ENCODE measurements around the gene PTPRN2. TPM values are rescaled to one million over a fixed set of nuclear protein-coding genes. Genes with fewer than 3 reads are reported as not detected.
"Not testable (repeated sequence)": the region's sequence is repeated elsewhere in the genome, so short reads cannot be mapped to it uniquely, and the experiment has no call there.

PTPRN2 gene
- total RNA-seq, 1 donor from 2014 or later, result 15.4 TPM

DNA sequence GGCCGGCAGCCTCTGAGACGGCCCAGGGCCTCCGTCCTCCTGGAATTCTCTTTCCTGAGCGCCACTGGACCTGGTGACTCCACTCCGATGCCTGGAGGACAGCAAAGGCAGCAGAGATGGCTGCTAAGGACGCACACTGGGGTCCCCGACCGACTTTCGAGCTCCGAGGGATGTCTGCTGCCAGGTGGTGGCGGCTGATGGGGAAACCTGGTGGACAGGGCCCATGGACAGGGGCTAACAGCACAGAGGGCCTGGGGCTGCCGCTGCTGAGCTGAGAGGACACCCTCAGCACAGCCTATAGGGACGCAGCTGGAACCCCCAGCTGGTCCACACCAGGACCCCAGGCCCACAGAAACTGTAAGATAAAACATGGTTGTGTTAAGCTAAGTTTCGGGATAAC, 884.5 kb downstream of the PTPRN2 start:
- Mint-ChIP-seq H3K4me3 (no peak overlapping the region), H3K36me3 (no peaks in the 10 kb centered on the region), H3K27ac (no peak overlapping the region), H3K4me1 (ENCODE audit: unreplicated experiment) (no peaks in the 10 kb centered on the region), H3K9me3 (no peaks in the 10 kb centered on the region), H3K27me3 (peaks cover 67% of the 10 kb centered on the region)
- peak; percentile 56 for DNase-seq (ENCODE audit: extremely low spot score, unreplicated experiment)
- TF ChIP-seq, protein P1, sequence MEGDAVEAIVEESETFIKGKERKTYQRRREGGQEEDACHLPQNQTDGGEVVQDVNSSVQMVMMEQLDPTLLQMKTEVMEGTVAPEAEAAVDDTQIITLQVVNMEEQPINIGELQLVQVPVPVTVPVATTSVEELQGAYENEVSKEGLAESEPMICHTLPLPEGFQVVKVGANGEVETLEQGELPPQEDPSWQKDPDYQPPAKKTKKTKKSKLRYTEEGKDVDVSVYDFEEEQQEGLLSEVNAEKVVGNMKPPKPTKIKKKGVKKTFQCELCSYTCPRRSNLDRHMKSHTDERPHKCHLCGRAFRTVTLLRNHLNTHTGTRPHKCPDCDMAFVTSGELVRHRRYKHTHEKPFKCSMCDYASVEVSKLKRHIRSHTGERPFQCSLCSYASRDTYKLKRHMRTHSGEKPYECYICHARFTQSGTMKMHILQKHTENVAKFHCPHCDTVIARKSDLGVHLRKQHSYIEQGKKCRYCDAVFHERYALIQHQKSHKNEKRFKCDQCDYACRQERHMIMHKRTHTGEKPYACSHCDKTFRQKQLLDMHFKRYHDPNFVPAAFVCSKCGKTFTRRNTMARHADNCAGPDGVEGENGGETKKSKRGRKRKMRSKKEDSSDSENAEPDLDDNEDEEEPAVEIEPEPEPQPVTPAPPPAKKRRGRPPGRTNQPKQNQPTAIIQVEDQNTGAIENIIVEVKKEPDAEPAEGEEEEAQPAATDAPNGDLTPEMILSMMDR (conservative IDR thresholded peaks at IDR 0.05), result no peak

DNA sequence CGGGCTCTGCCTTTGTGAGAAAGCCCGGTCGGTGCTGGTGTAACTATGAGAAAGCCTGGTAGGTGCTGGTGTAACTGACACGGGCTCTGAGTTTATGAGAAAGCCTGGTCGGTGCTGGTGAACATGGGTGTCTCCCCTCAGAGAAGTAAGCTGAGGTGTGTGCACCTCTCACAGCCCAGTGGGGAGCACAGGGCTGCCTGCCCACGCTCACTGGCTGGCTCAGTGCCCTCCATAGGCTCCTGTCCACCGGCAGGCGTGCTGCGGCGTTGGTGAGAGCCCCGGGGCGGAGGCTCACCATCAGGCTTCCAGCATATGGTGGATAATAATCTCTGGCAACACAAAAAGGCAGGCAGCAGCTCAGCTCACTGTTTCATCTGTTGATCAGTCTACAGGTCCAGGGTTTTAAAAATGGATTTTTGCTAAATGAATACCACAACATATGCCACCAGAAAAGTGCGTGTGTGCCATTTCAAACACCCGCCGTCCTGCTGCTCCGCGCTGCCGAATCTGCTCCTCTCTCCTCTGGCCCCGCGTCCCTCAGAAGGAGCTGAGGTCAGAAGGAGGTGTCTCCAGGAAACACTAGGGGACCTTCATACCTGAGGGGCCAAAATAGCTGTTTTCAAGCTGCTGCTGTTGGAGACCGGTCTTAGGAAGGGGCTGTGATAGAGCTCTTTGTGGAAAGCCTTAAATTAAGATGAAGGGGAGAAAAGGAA, 885.2 kb downstream of the PTPRN2 start:
- Mint-ChIP-seq H3K27ac (no peak overlapping the region), H3K9me3 (no peaks in the 10 kb centered on the region), H3K4me3 (no peak overlapping the region), H3K36me3 (no peaks in the 10 kb centered on the region), H3K4me1 (ENCODE audit: unreplicated experiment) (no peaks in the 10 kb centered on the region), H3K27me3 (peaks cover 64% of the 10 kb centered on the region)
- TF ChIP-seq, protein P1 (conservative IDR thresholded peaks at IDR 0.05), result no peak
- DNase-seq (ENCODE audit: extremely low spot score, unreplicated experiment), result peak; percentile 64

GRCh38 chr7:157701395-157702180, 886.0 kb downstream of the PTPRN2 start:
- not testable (repeated sequence) for H3K4me1 Mint-ChIP-seq (ENCODE audit: unreplicated experiment); H3K9me3 Mint-ChIP-seq; H3K4me3 Mint-ChIP-seq; H3K27ac Mint-ChIP-seq; H3K36me3 Mint-ChIP-seq
- DNase-seq (ENCODE audit: extremely low spot score, unreplicated experiment), result peak; percentile 32
- H3K27me3 Mint-ChIP-seq, result peaks cover 55% of the 10 kb centered on the region

GRCh38 chr7:157700231-157701005, 887.2 kb downstream of the PTPRN2 start:
- peaks cover 49% of the 10 kb centered on the region for H3K27me3 Mint-ChIP-seq
- H3K36me3 Mint-ChIP-seq, result no peaks in the 10 kb centered on the region
- H3K4me1 Mint-ChIP-seq (ENCODE audit: unreplicated experiment), result no peaks in the 10 kb centered on the region
- H3K9me3 Mint-ChIP-seq, result no peaks in the 10 kb centered on the region
- H3K4me3 Mint-ChIP-seq, result no peak overlapping the region
- DNase-seq (ENCODE audit: extremely low spot score, unreplicated experiment), result peak; percentile 42
- TF ChIP-seq, protein P1 (conservative IDR thresholded peaks at IDR 0.05), result no peak
- no peak overlapping the region for H3K27ac Mint-ChIP-seq

GRCh38 chr7:157699357-157700013, 888.1 kb downstream of the PTPRN2 start:
- peaks cover 55% of the 10 kb centered on the region for H3K27me3 Mint-ChIP-seq

DNA sequence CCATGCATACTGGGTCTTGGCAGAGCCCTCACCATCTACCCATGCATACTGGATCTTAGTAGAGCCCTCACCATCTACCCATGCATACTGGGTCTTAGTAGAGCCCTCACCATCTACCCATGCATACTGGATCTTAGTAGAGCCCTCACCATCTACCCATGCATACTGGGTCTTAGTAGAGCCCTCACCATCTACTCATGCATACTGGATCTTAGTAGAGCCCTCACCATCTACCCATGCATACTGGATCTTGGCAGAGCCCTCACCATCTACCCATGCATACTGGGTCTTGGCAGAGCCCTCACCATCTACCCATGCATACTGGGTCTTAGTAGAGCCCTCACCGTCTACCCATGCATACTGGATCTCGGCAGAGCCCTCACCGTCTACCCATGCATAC, 890.3 kb downstream of the PTPRN2 start:
- H3K4me1 Mint-ChIP-seq (ENCODE audit: unreplicated experiment); DNase-seq (ENCODE audit: extremely low spot score, unreplicated experiment); H3K27ac Mint-ChIP-seq; H3K4me3 Mint-ChIP-seq; H3K9me3 Mint-ChIP-seq; H3K36me3 Mint-ChIP-seq: not testable (repeated sequence)
- H3K27me3 Mint-ChIP-seq, result peaks cover 52% of the 10 kb centered on the region

More at GRCh38 chr7:157699357-157700013, 888.1 kb downstream of the PTPRN2 start:
- TF ChIP-seq, protein P1 (conservative IDR thresholded peaks at IDR 0.05), result no peak
- H3K4me3 Mint-ChIP-seq, result no peak overlapping the region
- no peaks in the 10 kb centered on the region for H3K36me3 Mint-ChIP-seq
- no peaks in the 10 kb centered on the region for H3K4me1 Mint-ChIP-seq (ENCODE audit: unreplicated experiment)
- H3K9me3 Mint-ChIP-seq, result no peaks in the 10 kb centered on the region
- peak; percentile 58 for DNase-seq (ENCODE audit: extremely low spot score, unreplicated experiment)
- no peak overlapping the region for H3K27ac Mint-ChIP-seq

GRCh38 chr7:157695609-157696008, 892.0 kb downstream of the PTPRN2 start:
- peaks cover 49% of the 10 kb centered on the region for H3K27me3 Mint-ChIP-seq
- not testable (repeated sequence) for H3K27ac Mint-ChIP-seq; H3K4me1 Mint-ChIP-seq (ENCODE audit: unreplicated experiment); H3K9me3 Mint-ChIP-seq; H3K4me3 Mint-ChIP-seq; H3K36me3 Mint-ChIP-seq; DNase-seq (ENCODE audit: extremely low spot score, unreplicated experiment)

All from type B pancreatic cell (in vitro differentiated cells).